Inflammatory macrophage treated with lipopolysaccharide for 4 hours (primary cell): ENCODE data around the gene ZNF646.

Experiments used
- DNase-seq: peaks from one replicate; pipeline ENCODE4 v3.0.0-alpha.2; 2020

The ZNF646 gene

GRCh38 chr16:31063843-31064611, 10.2 kb upstream of the ZNF646 start:
- no peak for DNase-seq

DNA sequence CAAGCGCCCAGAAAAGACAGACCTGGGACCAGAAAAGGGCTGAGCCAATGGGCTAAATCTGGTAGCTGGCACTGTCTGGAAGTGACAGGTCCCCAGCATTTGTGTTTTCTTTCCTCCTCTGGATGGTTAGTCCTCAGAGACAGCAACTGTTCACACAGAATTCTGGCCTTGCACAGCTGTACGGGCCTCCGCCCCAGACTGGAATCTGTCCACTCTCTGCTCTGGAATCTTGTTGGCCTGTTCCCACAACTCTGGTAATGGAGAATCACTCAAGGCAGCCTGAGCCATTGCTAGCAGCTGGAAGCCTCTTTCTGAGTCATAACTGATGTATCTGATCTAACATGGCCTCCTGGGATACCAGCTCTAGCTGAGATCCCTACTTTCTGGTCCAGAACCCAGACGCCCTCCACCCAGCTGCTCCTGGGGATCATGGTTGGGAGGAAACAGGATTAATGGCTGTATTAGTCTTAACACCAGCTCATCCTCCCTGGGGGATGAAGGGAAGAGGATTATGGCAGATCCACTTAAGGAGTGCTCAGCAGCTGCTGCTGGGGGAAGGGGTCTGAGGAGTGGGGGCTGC, 9.2 kb upstream of the ZNF646 start:
- no peak for DNase-seq

DNA sequence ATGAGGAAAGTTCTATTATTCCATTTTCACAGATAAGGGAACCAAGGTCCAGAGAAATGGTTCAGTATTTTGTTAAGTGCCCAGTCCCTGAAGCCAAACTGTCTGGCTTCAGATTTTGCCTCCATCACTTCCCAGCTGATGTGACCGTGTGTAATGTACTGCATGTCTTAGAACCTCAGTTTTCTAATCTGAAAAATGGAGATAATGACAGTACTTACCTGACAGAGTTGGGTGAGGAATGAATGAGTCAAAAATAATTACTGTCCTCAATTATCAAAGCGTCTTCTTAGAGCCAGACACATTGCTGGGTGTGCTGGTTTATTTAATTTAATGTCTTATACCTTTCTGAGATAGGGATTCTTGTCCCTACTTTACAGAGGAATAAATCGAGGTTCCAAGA, 6.9 kb upstream of the ZNF646 start:
- DNase-seq = no peak

DNA sequence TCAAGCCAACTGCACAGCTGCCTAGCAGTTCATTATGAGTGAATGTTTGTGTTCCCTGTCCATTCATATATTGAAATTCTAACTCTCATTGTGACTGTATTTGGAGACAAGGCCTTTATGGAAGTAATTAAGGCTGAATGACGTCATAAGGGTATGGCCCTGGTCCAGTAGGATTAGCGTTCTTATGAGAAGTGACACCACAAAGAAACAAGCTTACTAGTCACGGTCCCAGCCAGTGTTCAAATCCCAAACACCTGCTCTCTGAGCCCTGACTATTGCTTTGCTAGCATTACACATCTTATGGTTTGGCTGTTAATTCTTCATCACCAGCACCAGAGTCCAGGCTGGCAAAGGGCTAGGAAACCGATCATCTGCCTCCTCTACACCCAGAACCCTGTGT, 2.4 kb upstream of the ZNF646 start:
- peak; percentile 53 for DNase-seq

DNA sequence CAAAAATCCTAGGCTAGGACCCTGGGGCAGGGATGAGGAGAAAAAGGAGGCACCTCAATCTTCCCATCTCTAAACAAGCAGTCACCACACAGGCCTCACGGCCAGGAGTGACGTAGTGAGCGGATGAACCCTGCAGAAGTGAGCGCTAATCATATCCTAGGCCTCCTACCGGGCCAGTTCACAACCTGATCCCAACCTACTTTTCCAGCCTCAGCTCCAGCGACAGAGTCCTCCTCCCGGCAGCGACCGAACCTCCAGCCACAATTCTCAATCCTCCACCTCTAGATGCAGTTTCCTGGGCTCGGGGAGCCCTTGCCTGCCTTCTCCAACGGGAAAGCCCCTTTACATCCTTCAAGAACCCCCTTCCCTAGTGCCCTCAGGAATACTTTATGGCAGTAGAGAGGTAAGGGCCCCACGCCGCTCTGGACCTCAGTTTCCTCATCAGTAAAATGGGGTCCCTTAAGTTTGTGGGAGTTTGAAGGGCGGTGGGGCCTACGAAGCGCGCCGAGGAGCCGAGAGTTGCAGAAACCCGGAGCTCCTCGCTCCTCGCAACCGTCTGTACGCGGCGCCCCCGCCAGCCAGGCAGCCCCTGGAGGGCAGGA, 1.6 kb upstream of the ZNF646 start:
- peak; percentile 19 for DNase-seq

DNA sequence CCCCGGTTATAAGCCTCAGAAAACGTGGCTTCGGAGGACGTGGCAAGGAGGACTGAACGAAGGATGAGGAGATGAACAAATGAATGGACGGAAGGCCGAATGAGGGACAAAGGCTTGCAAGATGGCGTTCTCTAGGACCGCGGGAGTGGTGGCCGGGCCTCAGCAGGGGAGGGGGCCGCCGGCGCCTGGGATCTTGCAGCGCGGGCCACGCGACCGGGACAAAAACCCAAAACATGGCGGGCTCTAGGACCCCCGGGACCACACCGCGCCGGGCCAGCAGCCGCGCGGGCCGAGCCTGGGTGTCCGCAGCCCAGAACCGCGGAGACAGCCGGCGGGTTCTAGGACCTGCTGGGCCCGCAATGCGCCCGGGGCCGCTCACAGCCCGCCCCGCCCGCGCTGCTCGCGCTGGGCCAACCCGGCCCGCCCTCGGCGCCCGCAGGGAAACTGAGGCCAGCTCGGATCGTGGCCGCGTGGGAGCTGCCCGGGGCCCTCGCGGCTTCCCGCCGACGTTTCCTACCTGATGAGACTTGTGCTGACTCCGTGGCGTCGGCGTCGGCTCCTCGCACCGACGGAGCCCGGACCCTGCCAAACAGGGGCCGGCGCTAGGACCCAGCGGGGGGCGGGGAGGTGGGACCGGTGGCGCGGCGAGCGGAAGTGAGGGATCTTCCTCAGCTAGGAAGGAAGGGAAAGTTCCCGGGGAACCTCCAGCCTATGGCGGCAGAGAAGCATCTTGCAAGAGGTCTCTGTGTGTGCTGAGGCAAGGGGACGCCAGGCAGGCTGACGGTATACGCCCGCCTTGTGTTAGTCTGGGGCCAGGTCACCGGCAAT, 866 bp upstream of the ZNF646 start:
- peak; percentile 93 for DNase-seq

- DNase-seq = no peak
Observed at GRCh38 chr16:31074814-31075183, 577 bp downstream of the ZNF646 start.

DNA sequence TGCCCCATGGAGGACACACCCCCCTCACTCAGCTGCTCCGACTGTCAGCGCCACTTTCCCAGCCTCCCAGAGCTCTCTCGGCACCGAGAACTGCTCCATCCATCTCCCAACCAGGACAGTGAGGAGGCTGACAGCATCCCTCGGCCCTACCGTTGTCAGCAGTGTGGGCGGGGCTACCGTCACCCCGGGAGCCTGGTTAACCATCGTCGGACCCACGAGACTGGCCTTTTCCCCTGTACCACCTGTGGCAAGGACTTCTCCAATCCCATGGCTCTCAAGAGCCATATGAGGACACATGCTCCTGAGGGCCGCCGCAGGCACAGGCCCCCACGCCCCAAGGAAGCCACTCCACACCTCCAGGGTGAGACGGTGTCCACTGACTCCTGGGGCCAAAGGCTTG, 2.1 kb downstream of the ZNF646 start:
- DNase-seq = no peak

- DNase-seq = no peak
Observed at GRCh38 chr16:31077024-31077423, 2.8 kb downstream of the ZNF646 start.

DNA sequence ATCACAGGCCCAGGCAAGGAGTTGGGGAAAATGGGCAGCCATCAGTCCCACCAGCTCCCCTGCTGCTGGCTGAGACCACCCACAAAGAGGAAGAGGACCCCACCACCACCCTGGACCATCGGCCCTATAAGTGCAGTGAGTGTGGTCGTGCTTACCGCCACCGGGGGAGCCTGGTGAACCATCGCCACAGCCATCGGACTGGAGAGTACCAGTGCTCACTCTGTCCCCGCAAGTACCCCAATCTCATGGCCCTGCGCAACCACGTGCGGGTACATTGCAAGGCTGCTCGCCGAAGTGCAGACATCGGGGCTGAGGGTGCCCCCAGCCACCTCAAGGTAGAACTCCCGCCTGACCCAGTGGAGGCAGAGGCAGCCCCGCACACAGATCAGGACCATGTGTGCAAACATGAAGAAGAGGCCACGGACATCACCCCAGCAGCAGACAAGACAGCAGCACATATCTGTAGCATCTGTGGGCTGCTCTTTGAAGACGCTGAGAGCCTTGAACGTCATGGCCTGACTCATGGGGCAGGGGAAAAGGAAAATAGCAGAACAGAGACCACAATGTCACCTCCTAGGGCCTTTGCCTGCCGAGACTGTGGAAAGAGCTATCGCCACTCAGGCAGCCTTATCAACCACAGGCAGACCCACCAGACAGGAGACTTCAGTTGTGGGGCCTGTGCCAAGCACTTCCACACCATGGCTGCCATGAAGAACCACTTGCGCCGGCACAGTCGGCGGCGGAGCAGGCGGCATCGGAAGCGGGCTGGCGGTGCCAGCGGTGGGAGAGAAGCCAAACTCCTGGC, 3.6 kb downstream of the ZNF646 start:
- no peak for DNase-seq

- no peak for DNase-seq
Observed at GRCh38 chr16:31078597-31079341, 4.5 kb downstream of the ZNF646 start.

GRCh38 chr16:31079342-31079944, 5.2 kb downstream of the ZNF646 start:
- DNase-seq = peak; percentile 12

GRCh38 chr16:31080035-31080629, 5.9 kb downstream of the ZNF646 start:
- no peak for DNase-seq

DNA sequence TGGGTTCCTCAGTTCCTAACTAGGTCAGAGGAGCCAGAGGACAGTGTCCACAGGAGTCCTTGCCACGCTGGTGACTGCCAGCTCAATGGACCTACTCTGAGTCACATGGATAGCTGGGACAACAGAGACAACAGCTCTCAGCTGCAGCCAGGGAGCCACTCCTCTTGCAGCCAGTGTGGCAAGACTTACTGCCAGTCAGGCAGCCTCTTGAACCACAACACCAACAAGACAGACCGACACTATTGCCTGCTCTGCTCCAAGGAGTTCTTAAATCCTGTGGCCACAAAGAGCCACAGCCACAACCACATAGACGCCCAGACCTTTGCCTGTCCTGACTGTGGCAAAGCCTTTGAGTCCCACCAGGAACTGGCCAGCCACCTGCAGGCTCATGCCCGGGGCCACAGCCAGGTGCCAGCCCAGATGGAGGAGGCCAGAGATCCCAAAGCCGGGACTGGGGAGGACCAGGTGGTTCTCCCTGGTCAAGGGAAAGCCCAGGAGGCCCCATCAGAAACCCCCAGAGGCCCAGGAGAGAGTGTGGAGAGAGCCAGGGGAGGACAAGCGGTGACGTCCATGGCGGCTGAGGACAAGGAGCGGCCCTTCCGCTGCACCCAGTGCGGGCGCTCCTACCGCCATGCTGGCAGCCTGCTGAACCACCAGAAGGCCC, 6.7 kb downstream of the ZNF646 start:
- no peak for DNase-seq

GRCh38 chr16:31081428-31082351, 7.5 kb downstream of the ZNF646 start:
- peak; percentile 17 for DNase-seq

- DNase-seq = no peak
Observed at GRCh38 chr16:31082368-31083045, 8.3 kb downstream of the ZNF646 start.

DNA sequence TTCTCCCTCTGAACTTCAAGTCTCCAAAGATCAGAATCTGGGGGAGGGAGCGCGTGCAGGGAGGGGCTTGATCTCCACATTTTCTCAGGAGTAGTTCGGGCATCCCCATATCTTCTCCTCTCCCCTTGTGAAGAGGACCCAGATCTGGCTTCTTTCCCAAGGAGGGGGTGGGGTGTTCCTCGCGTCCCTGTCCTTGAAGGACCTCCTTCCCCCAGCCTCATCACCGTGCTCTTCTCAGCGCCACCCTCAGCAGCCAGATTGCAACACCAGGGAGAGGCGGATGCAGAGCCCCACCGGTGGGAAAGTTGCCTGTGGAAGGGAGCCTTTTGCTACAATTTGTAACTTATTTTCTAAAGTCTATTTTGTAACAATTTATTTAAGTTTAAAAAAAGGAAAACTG, 8.9 kb downstream of the ZNF646 start:
- no peak for DNase-seq

- DNase-seq = no peak
Observed at GRCh38 chr16:31083556-31083955, 9.3 kb downstream of the ZNF646 start.

- no peak for DNase-seq
Observed at GRCh38 chr16:31083981-31084380, 9.8 kb downstream of the ZNF646 start.
